HG03175 (cell line): ENCODE measurements around the gene LTBP1.

ENCODE experiments used
- ATAC-seq: cut with Tn5 transposase; IDR thresholded peaks from one replicate; pipeline ENCODE4 v1.9.1; 2021; ENCODE audit warnings: mild to moderate bottlenecking, moderate library complexity; ENCODE audit not compliant: unreplicated experiment

LTBP1 gene

DNA sequence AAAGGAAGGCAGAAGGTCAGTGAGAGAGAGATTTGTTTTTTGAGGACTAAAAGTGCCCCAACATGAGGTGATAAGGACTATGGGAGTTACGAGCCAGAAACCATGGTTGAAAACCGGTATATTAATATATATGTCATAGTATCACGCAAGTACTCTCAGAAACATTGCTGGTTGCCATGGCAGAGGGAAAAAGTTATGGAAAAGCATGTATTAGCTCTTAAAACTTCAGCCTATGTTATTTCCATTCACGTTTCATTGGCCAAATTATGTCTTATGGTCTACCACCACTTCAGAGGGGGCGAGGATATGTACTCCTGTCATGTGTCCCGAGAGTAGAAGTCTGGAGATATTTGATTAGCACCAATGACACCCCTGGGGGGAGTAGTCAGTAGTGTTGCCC is 125.9 kb downstream of the LTBP1 start:
- no peak for ATAC-seq

DNA sequence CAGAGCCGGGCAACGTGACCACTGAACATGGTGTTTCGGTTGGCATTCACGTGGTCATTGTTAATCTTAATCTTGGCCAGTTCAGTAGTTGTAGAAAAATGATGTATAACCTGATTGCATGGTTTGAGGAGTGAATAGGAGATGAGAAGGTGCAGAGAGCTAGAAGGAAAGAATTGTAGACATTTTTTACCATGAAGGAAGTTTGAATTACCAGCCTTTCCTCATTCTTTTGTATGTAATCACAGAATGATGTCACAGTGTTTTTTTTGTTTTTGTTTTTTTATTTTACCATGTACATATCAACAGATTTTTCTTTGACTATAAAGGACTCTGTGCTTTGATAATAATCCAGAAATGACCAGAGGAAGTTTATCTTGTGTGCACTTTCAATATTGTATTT is 126.3 kb downstream of the LTBP1 start:
- ATAC-seq = no peak

GRCh38 chr2:33074197-33074596 is 127.4 kb downstream of the LTBP1 start:
- no peak for ATAC-seq

GRCh38 chr2:33077311-33077710 is 130.6 kb downstream of the LTBP1 start:
- ATAC-seq = no peak

DNA sequence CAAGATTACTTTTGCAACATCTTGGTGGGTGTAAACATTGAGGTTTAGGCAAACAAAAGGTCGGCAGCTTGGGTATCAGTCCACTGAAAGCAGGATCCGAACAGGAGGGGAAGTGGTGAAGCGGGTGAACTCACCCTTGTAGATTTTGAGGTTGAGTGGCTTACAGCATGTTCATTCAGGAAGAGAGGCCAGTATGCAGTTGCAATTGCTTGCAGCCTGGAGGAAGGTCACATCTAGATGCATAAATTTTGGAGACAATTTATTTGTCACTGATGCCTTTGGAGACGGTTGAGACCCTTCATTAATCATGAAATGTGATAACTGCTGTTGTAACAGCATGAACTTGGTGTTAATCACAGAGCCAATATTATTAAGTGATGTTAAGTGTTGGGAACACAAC is 131.1 kb downstream of the LTBP1 start:
- ATAC-seq = no peak

DNA sequence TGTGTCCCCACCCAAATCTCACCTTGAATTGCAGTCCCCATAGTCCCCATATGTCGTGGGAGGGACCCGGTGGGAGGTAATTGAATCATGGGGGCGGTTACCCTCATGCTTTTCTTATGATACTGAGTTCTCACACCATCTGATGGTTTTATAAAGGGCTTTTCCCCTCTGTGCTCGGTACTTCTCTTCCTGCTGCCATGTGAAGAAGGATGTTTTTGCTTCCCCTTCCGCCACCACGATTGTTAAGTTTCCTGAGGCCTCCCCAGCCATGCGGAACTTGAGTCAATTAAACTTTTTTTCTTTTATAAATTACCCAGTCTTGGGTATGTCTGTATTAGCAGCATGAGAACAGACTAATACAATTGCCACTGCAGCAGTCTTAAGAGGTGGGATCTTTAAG is 134.9 kb downstream of the LTBP1 start:
- ATAC-seq = no peak

DNA sequence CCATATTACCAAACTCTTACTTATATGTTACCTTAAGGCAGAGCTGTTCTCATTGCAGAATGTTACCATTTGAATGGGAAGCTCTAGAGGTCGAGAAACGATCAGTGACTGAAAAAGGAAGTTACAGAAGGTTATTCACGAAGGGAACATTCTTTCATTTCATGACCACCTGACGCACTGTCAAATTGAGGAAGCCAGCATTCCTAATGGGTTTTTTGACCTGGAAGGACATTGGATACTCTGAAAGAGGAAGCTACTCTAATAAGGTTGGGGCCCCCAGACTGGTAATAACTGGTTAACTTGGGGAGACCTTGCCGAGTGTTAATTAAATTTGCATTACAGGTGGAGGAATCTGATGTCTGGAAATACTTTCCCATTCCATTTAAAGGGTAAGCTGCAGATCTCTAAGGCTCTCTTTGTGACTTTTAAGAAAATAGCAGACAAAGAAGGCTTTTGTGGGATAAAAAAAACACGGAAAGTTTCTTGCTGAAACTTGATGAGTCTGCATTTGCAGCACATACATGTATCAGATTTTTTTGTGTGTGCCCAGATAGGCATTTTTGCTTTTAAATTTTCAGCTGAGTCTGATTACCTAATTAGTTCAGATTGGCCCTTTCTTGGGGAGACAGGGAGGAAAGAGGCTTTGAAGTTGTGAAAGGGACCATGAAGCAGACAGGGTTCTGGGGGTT is 137.1 kb downstream of the LTBP1 start:
- ATAC-seq = no peak

GRCh38 chr2:33084433-33084832 is 137.7 kb downstream of the LTBP1 start:
- no peak for ATAC-seq

- no peak for ATAC-seq
These were observed 138.9 kb downstream of the LTBP1 start for GRCh38 chr2:33085646-33086045.

GRCh38 chr2:33086400-33087015 is 139.8 kb downstream of the LTBP1 start:
- no peak for ATAC-seq

DNA sequence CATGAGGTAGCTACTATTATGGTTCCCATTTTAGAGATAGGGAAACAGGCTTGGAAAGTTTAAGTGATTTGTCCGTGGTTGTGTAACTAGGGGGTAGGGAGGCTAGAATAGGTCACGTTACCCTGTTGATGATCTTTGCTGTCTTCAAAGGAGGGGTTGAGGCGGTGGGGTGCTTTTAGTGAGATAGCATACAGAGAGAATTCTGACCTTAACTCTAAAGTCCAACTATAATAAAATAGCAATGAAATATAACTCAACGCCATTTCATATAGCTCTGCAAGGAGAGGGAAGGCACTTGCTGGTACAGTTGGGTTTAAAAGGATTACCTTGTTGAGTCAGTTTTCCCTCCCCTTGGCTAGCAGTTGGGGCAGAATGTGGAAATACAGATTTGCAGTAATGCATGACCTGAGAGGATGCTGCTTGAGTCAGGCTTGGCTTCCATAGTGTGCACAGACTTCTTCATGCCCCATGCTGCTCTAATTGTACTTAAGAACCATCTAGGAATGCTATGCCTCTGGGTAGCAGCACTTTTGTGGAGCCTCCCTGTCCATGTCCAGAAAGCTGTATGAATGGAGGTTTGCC is 143.9 kb downstream of the LTBP1 start:
- no peak for ATAC-seq

GRCh38 chr2:33091541-33092123 is 144.9 kb downstream of the LTBP1 start:
- no peak for ATAC-seq

DNA sequence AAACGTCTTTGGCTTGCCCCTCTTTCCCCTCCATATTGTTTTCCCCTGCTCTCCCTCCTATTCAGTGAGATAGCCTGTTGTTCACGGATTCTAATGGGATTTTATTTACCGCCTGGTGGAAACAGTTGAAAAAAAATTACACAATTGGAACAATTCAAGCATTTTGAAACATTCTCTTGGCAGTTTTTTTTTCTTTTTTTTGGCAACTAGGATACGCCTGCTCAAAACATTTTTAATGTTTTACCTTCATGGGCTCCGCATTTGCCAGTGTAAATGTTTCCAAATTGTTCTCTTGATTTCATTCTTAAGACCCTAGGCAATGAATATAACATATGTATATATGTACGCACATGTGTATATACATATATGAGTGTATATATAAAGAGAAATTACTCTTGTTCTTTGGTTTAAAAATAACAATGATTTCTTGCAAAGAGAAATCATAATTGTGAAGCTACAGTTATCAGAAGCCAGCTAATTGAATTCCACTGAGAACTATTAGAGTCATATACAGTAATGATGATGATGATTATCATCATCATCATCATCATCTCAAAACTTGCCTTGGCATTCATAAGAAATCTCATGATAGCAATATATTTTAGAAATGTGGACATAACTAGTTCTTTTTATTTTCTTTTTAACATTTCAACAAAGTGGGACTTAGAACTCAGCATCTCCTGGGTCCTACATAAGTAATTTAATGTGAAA is 146.7 kb downstream of the LTBP1 start:
- ATAC-seq = no peak

- ATAC-seq = no peak
These were observed 147.6 kb downstream of the LTBP1 start for GRCh38 chr2:33094303-33094702.

DNA sequence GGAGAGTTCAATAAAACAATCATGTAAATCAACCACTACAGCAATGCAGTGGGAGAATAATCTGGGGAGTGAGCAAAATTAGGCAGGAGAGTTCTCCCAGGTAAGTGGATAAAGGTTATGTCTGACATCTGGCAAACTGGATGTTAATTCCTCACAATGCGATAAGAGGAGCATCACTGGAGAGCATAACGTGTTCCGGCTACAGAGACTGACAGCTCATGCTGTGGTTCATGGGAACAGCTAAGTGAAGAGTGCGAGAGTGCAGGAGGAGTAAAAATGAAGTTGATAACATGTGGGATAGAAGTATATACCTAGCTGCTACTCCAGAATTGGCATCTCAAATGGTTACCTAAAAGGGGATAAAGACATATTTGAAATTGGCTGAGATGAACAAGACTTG is 153.2 kb downstream of the LTBP1 start:
- ATAC-seq = no peak

GRCh38 chr2:33100921-33101320 is 154.2 kb downstream of the LTBP1 start:
- ATAC-seq = no peak

GRCh38 chr2:33104052-33104623 is 157.4 kb downstream of the LTBP1 start:
- ATAC-seq = no peak

DNA sequence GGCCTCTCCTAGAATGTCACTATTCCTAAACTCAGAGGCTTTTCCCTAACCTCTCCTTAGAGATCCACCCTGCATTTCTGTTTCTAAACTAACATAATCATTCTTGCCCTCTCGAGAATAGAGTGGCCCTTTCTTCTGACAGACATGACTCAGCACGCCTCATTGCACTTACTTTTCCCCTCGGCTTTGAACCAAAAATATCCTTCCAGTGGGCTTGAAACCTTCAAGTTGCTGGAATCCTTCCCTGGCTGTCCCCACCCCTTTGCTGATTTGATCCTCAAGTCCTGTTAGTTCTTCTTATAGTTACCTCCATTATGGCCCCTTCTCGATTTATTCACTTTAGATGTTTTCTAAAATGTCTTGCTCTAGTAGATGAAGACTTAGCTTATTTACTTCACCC is 158.0 kb downstream of the LTBP1 start:
- no peak for ATAC-seq

- no peak for ATAC-seq
These were observed 159.4 kb downstream of the LTBP1 start for GRCh38 chr2:33106115-33106514.

DNA sequence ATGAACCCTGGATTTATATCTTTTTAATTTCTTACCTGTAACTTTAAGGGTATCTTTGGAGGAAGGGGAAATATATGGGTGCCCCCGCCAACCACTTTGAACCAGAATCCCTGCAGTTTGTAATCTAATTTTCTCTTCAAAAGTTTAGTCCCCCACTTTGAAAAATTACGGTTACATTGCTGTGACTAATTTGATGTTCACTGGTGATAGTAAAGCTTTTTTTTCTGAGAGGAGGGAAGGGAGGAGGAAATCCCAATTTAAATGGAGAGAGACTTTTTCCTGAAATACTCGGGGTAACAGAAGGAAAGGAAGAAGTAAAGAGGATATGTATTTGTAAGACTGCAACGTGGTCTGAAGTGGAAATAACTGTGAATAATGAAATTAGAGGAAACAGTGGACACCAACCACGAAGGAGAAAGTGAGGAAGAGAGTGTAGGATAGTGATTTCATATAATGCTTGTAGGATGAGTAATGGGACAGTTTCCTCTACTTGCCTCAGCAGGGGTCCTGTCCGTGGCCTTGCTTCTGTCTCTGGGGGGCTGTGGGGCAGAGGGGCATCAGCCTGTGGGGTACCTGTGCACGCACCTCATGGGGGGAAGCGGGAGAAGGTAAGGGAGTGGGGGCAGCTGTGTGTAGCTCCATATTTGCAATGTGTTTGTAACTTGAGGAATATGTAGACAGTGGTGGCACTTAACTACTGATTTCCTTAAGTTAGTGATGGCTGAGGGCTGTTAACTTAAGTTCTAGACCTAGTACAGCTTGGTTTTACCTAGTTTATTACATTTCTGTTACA is 161.1 kb downstream of the LTBP1 start:
- no peak for ATAC-seq
